Heart left ventricle (tissue), 16 donors: ENCODE data around the gene ADAM15. TPM values are rescaled to one million over a fixed set of nuclear protein-coding genes. Genes with fewer than 3 reads are reported as not detected.

ENCODE experiments used
- ATAC-seq, 4 donors: fragments of 200-7000 bp; cut with Tn5 transposase; one replicate each; pipeline ENCODE4 v1.9.1; 2020 to 2022; ENCODE audit warnings: moderate library complexity in 4 of 4, mild to moderate bottlenecking in 3 of 4, moderate number of reproducible peaks in 1 of 4
- DNase-seq, 5 donors: peaks; one replicate each; pipeline ENCODE4 v3.0.0-alpha.2; 2020
- H3K27ac ChIP-seq, 12 donors: fragments of 200-600 bp; sonication (generic) in 4 of 12; one replicate each; pipeline versions ENCODE4 v1.5.0 to v1.8.0; 2016 to 2022; ENCODE audit warnings: mild to moderate bottlenecking in 2 of 12
- H3K27me3 ChIP-seq, 9 donors: fragments of 200-600 bp; sonication (generic) in 2 of 9; one replicate each; pipeline versions ENCODE4 v1.5.1 to v1.8.0; 2016 to 2022; ENCODE audit warnings: mild to moderate bottlenecking in 3 of 9
- H3K36me3 ChIP-seq, 9 donors: fragments of 200-600 bp; sonication (generic) in 2 of 9; one replicate each; pipeline versions ENCODE4 v1.5.0 to v1.8.0; 2018 to 2022; ENCODE audit warnings: mild to moderate bottlenecking in 2 of 9
- H3K4me1 ChIP-seq, 12 donors: fragments of 200-600 bp; sonication (generic) in 4 of 12; one replicate each; pipeline versions ENCODE4 v1.5.0 to v1.8.0; 2016 to 2022; ENCODE audit warnings: mild to moderate bottlenecking in 3 of 12
- H3K4me3 ChIP-seq, 12 donors: fragments of 200-600 bp; sonication (generic) in 4 of 12; one replicate each; pipeline versions ENCODE4 v1.5.0 to v1.8.0; 2017 to 2022; ENCODE audit warnings: mild to moderate bottlenecking in 9 of 12, moderate library complexity in 4 of 12
- H3K9me3 ChIP-seq, 12 donors: fragments of 200-600 bp; sonication (generic) in 4 of 12; one replicate each; pipeline versions ENCODE4 v1.5.0 to v1.8.0; 2016 to 2022; ENCODE audit warnings: mild to moderate bottlenecking in 1 of 12
- POLR2A ChIP-seq, 2 donors: fragments of 450-650 bp; IDR thresholded peaks; one replicate each; pipeline ENCODE4 v1.6.1; 2017; ENCODE audit warnings: antibody characterized with exemption in 2 of 2, mild to moderate bottlenecking in 2 of 2, moderate library complexity in 2 of 2
- WGBS, 4 donors: extraction: QIAGEN DNeasy Blood & Tissue Kit in 2 of 4; methylation state at CpG; one replicate each; pipeline versions ENCODE4 v1.1.5 to v1.1.7; 2013 to 2018; 5-methylcytosine and 5-hydroxymethylcytosine counted together
- intact Hi-C, 10 donors: fragments of 100-400 bp; cut with DNase I; formaldehyde crosslinking; loops; one replicate each; pipeline versions ENCODE4 v1.11.1 to v1.14.2; 2022
- polyA plus RNA-seq, 2 donors: library from polyadenylated mRNA; stranded (reverse); fragments of 200-250 nt; gene quantifications; one replicate each; pipeline ENCODE4 v1.2.3, GENCODE V29; 2013
- total RNA-seq, 9 donors: library from RNA; depleted of rRNA in 2 of 9; stranded (reverse); fragments of >200 nt in 2 of 9; fragmentation: NEBNext Ultra II Directional in 3 of 9; extraction: Animal tissue kit (Norgen Biotek cat#: 25700) in 3 of 9; gene quantifications; one replicate each; pipeline versions ENCODE4 v1.1.0 to v1.2.4, GENCODE V29; 2016 to 2023
- TF ChIP-seq, protein P1 (sequence below), 12 donors: fragments of 200-600 bp; sonication (generic) in 4 of 12; IDR thresholded peaks; one replicate each; pipeline versions ENCODE4 v1.5.0 to v1.8.0; 2018 to 2022; ENCODE audit warnings: antibody characterized with exemption in 12 of 12, mild to moderate bottlenecking in 5 of 12
- donor health status: ischemic (EF 13 %, LVEDD 7.1; RV severe dilation, severe dysfunction).
- donor health status: healthy with polysubstance abuse.
- donor health status: DM: no; HTN: yes; CAD: no.
- donor health status: DM: no; HTN: no; CAD: no.
- donor health status: ischemic (EF 25% LVEDD 6.9; RV normal size, moderate dysfunction).
- donor health status: ischemic (EF 25% LVEDD 5.7; RV mildly dilated, moderate dysfunction).
- donor health status: healthy.
- donor health status: DM: yes; HTN: yes; CAD: no.
- donor health status: ischemic (EF 35%, LVEDD 5.7; RV mildly dilated, moderate dysfunction).
- donor health status: nonischemic (EF 11% LVEDD 7.7; RV severe dilation, severe dysfunction).
- donor health status: DM: yes; HTN: yes; CAD: no.
- donor health status: PGD.
- donor health status: ischemic (EF 29% LVEDD 5.4; RV normal size, mild dysfunction).
- donor health status: nonischemic (EF 23%, LVEDD 6.1; RV moderate dilation, normal function).

The ADAM15 gene
- total and polyA plus RNA-seq, 11 donors = 55.8 to 199 (median 84.2) TPM

DNA sequence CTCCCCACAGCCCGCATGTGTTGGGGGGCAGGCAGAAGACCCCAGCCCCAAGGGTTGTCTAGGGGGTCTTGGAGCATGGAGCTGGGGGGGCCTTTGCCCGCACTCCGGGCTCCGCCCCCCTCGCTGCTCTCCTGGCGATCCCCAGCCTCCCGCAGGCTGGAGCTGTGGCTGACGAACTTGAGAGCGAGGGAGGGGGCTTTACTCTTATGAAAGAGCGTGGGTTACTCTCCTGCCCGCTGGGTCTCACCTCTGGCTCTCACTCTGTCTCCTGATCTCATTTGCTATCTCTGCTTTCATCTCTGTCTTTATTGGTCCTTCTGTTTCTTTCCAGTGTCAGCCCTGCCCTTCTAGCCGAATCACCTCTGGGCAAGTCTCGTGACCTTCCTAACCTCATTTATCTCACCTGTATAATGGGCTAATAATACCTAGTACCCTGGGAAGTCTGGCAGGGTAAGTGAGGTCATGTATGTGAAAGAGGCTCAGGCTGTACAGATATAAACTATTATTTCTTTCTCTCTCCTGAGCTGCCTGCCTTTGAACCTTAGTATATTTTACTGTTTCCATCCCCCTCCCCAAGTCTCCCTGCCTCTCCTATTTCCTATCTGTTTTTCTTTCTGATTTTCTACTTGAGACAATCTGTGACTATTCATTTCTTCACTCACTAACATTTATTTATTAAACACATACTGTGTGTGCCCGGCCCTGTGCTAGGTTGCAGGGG, 13.2 kb downstream of the ADAM15 start:
- 16 to 24% (median 17%) methylated on average over 13 to 14 of the region's 14 CpGs for WGBS, 4 donors
- no peak for DNase-seq
- intact Hi-C loops = loop anchor here in 6 of 10 donors (5.0 kb wide), 5 partner anchors 97 to 582 kb away; partner anchors contain the start of genes PYGO2 (in 3 of the 6) and PBXIP1 (in 2 of the 6)
- H3K4me1 ChIP-seq = peaks cover 0 to 42% (median 25%) of the 10 kb centered on the region in 12 donors
- H3K27ac ChIP-seq = peak overlapping the region in 10 of 12 donors; percentile 56 to 84 (median 72)
- H3K27me3 ChIP-seq = no peaks in the 10 kb centered on the region
- ATAC-seq = peak in 2 of 4 donors; percentile 4 to 5
- peaks cover 0 to 36% (median 18%) of the 10 kb centered on the region in 9 donors for H3K36me3 ChIP-seq
- H3K4me3 ChIP-seq = peak overlapping the region; percentile 55 to 98 (median 82)
- TF ChIP-seq, protein P1, sequence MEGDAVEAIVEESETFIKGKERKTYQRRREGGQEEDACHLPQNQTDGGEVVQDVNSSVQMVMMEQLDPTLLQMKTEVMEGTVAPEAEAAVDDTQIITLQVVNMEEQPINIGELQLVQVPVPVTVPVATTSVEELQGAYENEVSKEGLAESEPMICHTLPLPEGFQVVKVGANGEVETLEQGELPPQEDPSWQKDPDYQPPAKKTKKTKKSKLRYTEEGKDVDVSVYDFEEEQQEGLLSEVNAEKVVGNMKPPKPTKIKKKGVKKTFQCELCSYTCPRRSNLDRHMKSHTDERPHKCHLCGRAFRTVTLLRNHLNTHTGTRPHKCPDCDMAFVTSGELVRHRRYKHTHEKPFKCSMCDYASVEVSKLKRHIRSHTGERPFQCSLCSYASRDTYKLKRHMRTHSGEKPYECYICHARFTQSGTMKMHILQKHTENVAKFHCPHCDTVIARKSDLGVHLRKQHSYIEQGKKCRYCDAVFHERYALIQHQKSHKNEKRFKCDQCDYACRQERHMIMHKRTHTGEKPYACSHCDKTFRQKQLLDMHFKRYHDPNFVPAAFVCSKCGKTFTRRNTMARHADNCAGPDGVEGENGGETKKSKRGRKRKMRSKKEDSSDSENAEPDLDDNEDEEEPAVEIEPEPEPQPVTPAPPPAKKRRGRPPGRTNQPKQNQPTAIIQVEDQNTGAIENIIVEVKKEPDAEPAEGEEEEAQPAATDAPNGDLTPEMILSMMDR (IDR thresholded peaks at IDR 0.05) = no peak
- no peak for TF ChIP-seq POLR2A (IDR thresholded peaks at IDR 0.05)
- H3K9me3 ChIP-seq = no peaks in the 10 kb centered on the region

DNA sequence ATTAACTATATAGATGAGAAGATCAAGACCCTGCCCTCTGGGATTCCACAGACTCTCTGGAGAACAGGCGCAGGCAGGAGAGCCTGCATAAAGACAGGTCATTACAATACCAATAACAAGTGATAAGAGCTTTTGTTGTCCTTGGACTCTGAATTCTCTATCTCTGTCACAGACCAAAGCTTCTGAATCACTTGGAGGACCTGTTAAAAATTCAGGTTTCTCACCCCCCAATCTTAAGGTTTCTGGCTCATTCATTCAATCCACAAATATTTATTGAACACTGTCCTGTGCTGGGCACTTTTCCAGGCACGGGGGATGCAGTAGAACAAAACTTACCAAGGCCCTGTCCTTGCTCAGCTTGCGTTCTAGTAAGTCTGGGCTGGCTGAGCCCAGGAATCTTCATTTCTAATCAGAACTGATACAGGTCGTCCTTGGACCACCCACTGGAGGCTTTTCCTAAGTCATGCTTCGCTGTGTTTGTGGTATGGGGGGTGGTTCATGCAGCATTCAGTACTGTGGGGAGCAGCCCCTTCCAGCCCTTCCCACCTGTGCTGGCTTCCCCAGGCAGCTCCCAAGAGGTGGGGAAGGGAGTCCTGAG, 13.8 kb downstream of the ADAM15 start:
- Histone ChIP-seq H3K9me3 (no peaks in the 10 kb centered on the region), H3K27me3 (no peaks in the 10 kb centered on the region), H3K4me1 (peaks cover 0 to 45% (median 25%) of the 10 kb centered on the region in 12 donors), H3K36me3 (peaks cover 0 to 30% (median 13%) of the 10 kb centered on the region in 9 donors), H3K27ac (no peak overlapping the region), H3K4me3 (peak overlapping the region in 1 of 12 donors; percentile 85)
- DNase-seq = no peak
- no peak for TF ChIP-seq POLR2A (IDR thresholded peaks at IDR 0.05)
- TF ChIP-seq, protein P1 (IDR thresholded peaks at IDR 0.05) = no peak
- 76 to 84% (median 79%) methylated on average over 5 of the region's 5 CpGs for WGBS, 4 donors
- intact Hi-C loops = loop anchor here in 6 of 10 donors (5.0 kb wide), 5 partner anchors 98 to 583 kb away; partner anchors contain the start of genes PYGO2 (in 3 of the 6) and PBXIP1 (in 2 of the 6)
- ATAC-seq = no peak

DNA sequence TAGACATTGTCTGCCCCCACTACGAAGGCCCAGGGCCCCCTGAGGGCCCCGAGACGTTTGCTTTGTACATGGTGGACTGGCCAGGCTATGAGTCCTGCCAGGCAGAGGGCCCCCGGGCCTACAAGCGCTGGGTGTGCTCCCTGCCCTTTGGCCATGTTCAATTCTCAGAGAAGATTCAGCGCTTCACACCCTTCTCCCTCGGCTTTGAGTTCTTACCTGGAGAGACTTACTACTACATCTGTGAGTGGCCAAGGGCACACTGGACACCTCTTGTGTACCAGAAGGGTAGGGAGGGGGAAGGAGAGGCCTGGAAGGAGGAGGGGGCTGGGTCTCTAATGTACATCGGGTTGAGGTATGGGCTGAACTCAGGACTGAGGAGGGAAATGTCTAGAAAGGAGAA, 15.7 kb downstream of the ADAM15 start:
- Histone ChIP-seq H3K36me3 (peaks cover 0 to 12% (median 0%) of the 10 kb centered on the region in 9 donors), H3K27me3 (no peaks in the 10 kb centered on the region), H3K4me1 (peaks cover 0 to 44% (median 30%) of the 10 kb centered on the region in 12 donors), H3K4me3 (no peak overlapping the region), H3K27ac (no peak overlapping the region), H3K9me3 (no peaks in the 10 kb centered on the region)
- TF ChIP-seq, protein P1 (IDR thresholded peaks at IDR 0.05) = no peak
- TF ChIP-seq POLR2A (IDR thresholded peaks at IDR 0.05) = no peak
- WGBS, 4 donors = 90 to 96% (median 93%) methylated on average over 8 of the region's 8 CpGs
- DNase-seq (no peak), ATAC-seq (no peak)
- intact Hi-C loops = no loop called here

- no peak for ATAC-seq
- Histone ChIP-seq H3K4me1 (peaks cover 0 to 29% (median 14%) of the 10 kb centered on the region in 12 donors), H3K27ac (no peak overlapping the region), H3K4me3 (no peak overlapping the region), H3K9me3 (no peaks in the 10 kb centered on the region), H3K27me3 (no peaks in the 10 kb centered on the region), H3K36me3 (peaks cover 0 to 9% (median 0%) of the 10 kb centered on the region in 9 donors)
- intact Hi-C loops = no loop called here
- no peak for TF ChIP-seq POLR2A (IDR thresholded peaks at IDR 0.05)
- TF ChIP-seq, protein P1 (IDR thresholded peaks at IDR 0.05) = no peak
- WGBS, 4 donors = 94 to 96% (median 96%) methylated on average over 3 of the region's 3 CpGs
- DNase-seq = no peak
These were observed 17.5 kb downstream of the ADAM15 start for GRCh38 chr1:155068599-155068998.
